LHCN-M2 (cell line): Measurements from ENCODE around the gene AHCTF1. TPM values are rescaled to one million over a fixed set of nuclear protein-coding genes. Genes with fewer than 3 reads are reported as not detected.
"Not testable (repeated sequence)": the region's sequence is repeated elsewhere in the genome, so short reads cannot be mapped to it uniquely, and the experiment has no call there.

Source experiments
- DNase-seq: peaks from one replicate; pipeline ENCODE4 v3.0.0-alpha.2; 2012; ENCODE audit warnings: low read depth
- total RNA-seq: library from RNA; depleted of rRNA; stranded (reverse); fragments of >200 nt; gene quantifications from 2 replicates; pipeline ENCODE4 v1.2.3, GENCODE V29; 2014

AHCTF1 gene
- total RNA-seq, 1 experiment from 2014 or later = 42.8 TPM

DNA sequence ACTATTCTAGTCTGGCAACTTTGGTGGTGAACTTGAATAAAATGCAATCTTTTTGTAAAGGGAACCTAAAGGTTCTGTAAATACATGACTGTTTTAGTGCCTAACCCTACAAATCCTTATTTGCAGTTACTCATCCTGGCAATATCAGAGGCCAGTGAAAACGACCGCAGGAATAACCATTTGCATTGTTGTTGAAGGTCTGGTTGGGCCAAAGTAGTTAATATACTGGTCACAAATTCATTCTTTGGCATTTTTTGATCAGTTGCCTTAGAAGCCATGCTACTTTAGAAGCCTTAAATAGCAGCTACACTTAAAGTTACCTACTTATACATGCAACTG lies 93.7 kb downstream of the AHCTF1 start:
- no peak for DNase-seq

DNA sequence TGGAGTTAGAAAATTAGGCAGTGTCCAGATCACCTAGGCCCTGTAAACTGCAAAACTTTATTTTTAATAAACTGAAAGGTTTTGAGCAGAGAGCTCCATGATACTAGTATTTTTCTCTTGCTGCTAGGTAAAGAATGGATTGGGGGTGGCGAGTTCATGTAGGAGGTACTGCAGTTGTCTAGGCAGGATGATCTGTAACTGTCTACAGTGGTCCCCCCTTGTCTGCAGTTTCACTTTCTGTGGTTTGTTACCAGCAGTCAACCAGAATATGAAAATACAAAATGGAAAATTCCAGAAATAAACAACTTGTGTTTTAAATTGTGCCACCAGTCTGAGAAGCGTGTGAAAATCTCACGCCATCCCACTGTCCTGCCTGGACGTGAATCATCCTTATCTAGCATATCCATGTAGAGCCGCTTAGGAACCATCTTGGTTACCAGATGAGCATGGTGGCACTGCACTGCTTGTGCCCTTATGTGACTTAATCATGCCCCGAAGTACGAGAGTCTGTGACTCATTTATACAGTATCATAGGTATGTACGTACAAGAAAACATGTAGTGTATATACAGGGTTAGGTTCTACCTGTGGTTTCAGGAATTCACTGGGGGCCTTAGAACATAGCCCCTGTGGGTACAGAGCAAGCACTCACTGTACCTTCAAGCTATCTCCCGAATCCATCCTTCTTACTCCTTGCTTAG lies 94.2 kb downstream of the AHCTF1 start:
- DNase-seq = no peak

DNA sequence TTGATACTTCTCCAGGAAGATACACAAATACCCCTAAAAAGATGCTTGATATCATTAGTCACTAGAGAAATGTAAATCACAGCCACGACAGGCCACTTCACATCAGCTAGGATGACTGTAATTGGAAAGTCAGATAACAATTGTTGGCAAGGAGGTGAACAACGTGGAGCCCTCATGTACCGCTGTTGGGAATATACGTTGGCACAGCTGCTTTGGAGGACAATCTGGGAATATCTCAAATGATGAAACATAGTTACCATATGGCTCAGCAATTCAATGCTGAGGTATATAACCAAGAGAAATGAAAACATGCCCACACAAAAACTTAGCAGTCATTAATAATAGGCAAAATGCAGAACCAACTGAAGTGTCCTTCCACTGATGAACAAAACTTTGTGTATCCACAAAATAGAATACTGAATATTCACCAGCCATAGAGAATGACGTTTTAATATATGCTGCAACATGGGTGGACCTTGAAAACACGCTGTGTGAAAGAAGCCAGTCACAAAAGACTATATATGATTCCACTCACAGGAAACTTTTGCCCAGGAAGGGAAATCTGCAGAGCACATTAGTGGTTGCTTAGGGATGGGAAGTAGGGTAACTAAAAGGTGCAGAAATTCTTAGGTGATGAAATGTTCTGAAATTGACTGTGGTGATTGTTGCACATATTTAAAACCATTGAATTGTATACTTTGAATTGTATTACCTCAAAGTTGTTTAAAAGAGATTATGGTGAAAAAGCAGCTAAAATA lies 95.4 kb downstream of the AHCTF1 start:
- DNase-seq = peak; percentile 57

DNA sequence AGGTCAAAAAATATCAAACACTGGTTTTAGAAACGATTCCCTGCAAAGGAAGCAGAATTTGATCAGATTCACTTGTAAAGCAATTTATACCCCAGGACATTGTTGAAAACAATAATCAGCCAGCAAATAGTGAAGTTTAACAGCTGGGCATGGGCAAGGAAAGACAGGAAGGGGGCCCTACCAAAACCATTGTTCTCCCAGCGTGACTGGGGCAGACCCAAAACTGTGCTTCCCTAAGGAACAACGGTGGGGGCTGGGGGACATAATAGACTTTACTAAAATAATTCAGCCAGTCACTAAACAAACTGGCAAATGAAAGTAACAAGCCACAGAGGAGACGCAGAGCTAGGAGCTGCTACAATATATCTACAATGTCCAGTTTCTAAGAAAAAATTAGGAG lies 100.2 kb downstream of the AHCTF1 start:
- no peak for DNase-seq

DNA sequence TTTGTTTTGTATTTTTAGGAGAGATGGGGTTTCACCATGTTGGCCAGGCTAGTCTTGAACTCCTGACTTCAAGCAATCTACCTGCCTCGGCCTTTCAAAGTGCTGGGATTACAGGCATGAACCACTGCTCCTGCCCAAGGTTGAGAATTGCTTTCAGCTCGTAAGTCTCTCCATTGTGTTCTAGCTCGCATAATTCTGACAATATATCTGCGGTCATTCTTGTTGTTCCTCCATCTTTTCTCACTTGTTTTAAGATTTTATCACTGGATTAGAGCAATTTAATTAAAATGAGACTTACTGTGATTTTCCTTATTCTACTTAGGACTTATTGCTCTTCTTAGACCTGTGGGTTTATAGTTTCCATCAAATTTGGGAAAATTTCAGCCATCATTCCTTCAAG lies 102.9 kb downstream of the AHCTF1 start:
- DNase-seq = no peak

DNA sequence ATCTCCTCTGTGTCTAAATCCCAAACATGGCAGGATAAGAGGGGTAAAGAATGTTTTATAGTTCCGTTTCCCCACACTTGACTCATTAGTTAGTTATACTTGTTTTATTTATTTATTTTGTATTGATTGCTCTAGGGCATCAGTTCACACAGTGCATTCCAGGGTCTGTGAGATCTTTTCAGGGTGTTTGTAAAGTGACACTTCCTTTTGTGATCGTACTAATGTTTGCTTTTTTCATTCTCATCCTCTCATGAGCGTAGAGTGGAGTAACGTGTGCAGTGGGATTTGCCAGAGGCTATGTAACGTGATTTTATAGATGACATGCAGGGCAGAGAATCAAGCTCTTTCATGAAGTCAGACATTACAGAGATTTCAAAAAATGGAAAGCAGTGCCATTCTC lies 104.4 kb downstream of the AHCTF1 start:
- no peak for DNase-seq

DNA sequence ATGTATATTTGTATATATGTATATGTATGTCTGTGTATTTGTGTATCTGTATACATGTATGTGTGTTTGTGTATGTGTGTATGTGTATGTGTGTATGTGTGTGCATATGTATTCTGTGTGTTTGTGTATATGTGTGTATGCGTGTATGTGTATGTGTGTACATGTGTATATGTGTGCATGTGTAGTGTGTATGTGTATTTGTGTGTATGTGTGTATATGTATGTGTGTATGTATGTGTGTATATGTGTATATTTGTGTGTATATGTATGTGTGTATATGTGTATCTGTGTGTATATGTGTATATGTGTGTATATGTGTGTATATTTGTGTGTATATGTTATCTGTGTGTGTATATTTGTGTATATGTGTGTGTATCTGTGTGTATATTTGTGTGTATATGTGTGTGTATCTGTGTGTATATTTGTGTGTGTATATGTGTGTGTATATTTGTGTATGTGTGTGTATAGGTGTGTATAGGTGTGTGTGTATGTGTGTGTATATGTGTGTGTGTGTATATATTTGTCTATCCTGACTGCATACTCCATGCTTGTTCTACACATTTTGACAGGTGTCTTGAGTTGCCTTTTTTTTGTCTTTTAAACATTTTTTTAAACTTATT lies 106.1 kb downstream of the AHCTF1 start:
- DNase-seq = no peak

DNA sequence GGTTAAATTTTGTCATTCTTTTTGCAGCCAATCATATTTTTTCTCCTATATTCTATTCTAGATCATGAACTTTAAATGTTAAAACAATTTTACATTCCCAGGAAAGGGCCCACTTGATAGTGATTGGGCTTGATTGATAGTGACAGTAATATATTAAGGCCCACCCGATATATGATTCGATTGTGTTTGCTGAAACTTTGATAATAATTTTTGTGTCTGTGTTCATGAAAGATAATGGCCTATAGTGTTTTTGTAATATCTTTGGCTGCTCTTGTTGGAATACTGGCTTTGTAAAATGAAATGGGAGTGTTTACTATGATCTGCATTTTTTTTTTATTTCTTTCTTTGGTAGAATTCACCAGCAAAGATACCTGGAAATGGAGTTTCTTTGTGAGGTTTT lies 107.2 kb downstream of the AHCTF1 start:
- no peak for DNase-seq

DNA sequence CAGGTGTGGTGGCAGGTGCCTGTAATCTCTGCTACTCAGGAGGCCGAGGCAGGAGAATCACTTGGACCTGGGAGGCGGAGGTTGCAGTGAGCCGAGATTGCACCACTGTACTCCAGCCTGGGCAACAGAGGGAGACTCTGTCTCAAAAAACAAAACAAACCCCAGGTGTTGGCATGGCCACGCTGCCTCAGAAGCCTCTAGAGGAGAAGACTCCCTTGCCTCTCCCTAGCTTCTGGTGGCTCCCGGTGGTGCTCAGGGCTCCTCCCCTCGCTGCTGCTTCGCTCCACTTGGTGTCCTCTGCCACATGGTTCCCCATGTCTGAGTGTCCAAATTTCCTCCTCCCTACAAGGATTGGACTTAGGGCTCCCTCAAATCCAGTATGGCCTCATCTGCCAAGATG lies 109.6 kb downstream of the AHCTF1 start:
- DNase-seq = not testable (repeated sequence)

DNA sequence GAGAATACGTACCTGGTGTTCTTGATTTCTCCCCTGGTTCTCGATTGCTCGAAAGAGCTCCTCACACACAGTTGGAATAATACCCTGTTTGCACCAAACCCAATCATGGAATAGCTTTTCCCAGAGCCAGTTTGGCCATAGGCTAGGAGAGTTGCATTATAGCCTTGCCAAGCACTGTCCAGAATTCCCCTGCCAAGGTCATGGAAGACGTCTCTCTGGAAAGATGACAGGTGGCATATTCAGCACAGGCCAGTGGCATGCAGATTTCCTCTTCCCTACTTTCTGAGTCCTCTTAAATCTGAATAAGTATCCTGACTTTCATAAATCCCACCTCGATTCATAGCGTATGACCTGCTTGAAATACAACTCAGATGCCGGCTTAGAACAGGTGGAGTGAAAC lies 111.1 kb downstream of the AHCTF1 start:
- DNase-seq = no peak

DNA sequence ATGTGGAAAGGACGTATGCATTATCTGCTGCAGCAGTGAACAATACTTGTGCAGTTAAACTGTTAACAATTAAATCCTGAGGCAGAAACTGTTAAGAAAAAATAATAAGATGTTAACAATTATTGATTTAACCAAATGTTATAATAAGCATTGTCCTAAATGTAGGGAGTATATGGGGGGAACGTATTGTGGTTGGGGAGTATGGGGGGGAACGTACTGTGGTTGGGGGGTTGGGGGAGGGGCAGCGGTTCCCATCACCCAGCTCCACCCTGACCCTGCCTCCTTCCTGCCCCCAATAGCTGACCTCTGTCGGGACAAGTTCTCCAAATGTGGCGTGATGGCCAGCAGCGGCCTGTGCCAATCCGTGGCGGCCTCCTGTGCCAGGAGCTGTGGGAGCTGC lies 114.0 kb downstream of the AHCTF1 start:
- not testable (repeated sequence) for DNase-seq

DNA sequence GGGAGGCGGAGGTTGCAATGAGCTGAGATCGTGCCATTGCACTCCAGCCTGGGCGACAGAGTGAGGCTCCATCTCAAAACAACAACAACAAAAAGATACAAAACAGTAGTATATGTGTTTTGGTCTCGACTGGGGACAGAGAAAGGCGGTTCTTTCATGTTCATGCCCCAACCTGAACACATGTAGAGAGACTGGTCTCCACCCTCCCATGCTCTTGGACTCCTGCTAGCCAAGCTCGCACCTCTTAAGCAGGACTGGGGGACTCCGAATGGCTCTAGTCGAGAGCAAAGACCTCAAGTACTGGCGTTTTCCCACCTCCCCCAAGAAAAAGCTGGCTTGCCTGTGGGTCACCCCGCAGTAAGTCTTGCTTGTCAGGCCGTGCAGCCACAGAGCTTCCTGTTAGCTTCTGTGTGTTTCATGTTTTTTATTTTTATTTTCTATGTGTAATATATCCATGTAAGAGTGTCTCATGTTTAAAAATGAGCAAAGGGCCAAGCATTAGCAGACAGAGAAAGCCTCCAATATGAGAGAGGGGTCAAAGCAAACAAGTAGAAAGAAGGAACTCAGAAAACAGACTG lies 116.0 kb downstream of the AHCTF1 start:
- no peak for DNase-seq

DNA sequence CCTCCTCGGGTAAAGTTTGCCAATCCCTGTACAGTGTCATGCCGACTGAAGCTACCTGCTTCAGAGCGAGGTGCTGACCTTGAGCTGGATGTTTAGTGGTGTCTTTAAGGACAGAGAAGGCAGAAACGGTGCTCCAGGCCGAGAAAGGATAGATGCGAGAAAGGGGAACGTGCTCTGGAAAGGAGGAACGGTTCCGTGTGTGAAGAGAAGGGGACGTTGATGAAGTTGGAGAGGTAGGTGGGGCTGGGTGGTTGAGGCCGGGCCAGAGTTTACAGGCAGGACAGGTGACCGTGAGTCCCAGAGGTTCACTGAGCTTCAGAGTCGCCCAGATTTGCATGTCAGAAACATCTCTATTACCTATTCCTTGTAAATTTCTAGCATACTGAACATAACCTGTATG lies 116.9 kb downstream of the AHCTF1 start:
- DNase-seq = no peak

DNA sequence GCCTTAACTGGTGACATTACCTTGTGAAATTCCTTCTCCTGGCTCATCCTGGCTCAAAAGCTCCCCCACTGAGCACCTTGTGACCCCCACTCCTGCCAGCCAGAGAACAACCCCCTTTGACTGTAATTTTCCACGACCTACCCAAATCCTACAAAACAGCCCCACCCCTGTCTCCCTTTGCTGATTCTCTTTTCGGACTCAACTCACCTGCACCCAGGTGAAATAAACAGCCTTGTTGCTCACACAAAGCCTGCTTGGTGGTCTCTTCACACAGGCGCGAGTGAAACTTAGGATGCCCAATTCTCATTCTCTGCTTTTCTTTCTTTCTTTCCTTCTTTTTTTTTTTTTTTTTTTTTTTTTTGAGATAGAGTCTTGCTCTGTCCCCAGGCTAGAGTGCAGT lies 118.4 kb downstream of the AHCTF1 start:
- DNase-seq = not testable (repeated sequence)

DNA sequence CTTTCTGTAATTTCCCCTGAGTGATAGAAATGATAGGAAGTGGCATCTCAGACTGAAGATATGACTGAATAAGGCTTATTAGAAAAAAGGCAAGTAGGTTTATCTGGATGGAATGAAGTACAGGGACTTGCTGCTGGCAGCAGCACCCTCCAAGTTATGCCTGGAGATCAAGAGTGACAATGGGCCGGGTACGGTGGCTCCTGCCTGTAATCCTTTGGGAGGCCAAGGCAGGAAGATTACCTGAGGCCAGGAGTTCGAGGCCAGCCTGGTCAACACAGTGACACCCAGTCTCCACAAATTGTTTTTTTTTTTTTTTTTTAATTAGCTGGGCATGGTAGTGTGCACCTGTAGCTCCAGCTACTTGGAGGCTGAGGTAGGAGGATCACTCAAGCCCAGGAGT lies 119.8 kb downstream of the AHCTF1 start:
- no peak for DNase-seq

DNA sequence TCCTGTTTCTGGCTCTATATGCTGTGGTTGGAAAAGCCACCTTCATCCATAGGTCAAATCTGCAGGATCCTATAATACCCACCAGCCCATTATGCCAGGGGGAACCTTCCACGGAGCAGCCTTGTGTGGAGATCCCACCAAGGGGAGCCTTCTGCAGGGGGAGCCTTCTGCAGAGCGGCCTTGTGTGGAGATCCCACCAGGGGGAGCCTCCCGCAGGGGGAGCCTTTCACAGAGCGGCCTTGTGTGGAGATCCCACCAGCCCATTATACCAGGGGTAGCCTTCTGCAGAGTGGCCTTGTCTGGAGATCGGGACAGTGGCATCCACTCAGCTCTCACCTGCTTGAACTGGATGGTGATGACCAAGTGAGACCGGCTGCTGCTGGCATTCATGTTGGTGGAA lies 122.3 kb downstream of the AHCTF1 start:
- DNase-seq = no peak

DNA sequence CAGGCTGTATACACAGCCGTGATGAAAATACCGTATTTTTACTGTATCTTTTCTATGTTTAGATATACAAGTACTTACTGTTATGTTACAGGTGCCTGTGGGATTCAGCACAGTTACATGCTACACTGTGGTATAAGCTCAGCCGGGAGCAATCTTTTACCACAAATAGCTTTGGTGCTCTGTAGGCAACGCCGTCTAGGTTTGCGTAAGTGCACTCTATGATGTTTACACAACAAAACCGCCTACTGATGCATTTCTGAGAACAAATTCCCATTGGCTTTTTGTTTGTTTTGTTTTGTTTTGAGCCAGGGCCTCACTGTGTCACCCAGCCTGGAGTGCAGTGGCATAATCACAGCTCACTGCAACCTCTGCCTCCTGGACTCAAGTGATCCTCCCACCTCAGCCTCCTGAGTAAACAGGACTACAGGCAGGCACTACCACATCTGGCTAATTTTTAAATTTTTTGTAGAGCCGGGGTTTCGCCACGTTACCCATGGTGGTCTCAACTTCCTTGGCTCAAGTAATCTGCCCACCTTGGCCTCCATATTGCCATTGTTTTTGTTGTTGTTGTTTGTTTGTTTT lies 126.5 kb downstream of the AHCTF1 start:
- no peak for DNase-seq

DNA sequence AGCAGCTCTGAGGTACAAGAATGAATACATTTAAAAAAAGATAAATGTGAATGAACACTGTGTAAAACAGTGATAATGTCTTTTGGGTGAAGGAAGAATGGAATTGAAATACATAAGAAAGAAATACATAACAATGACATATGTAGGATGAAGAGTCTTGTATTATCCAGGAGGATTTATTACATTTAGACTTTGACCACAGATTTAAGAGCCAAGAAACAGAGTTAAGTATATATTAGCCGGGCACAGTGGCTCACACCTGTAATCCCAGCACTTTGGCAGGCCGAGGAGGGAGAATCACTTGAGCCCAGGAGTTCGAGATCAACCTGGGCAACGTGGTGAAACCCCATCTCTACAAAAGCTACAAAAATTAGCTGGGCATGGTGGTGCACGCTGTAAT lies 127.9 kb downstream of the AHCTF1 start:
- no peak for DNase-seq

DNA sequence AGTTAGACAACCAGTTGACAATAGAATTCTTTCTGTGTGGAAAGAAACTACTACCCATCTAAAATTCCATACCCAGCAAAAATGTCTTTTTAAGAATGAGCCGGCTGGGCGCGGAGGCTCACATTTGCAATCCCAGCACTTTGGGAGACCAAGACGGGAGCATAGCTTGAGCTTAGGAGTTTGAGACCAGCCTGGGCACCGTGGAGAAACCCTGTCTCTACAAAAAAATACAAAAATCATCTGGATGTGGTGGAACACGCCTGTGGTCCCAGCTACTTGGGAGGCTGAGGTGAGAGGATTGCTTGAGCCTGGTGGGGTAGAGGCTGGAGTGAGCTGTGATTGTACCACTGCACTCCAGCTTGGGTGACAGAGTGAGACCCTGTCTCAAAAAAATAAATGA lies 128.4 kb downstream of the AHCTF1 start:
- DNase-seq = no peak

DNA sequence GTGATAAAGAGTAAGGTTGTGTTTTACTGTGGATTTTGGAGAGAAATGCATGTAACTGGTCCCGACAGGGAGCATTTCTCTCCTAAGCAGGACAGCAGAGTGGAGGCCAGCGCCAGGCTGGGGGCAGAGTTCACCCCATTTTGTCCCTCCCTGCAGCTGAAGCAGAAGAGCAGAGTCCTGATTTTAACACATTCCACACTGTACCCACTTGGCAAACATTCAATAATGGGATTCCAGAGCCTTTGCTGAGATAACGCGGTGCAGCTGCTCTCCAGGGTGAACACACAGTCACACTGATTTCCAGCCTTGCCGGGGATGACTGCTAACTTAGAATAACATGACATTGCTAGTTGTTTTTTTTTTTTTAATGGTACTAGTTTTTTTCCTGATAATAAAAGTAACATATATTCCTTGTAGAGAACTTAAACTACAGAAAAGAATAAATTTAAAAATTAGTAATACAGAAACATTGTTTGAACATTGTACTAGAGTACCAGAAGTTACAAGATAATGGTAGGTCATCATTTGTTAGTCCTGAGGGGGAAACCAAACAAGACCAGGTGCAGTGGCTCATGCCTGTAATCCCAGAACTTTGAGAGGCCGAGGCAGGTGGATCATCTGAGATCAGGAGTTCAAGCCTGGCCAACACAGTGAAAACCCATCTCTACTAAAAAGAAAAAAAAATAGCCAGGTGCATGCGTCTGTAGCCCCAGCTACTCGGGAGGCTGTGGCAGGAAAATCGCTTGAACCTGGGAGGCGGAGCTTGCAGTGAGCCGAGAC lies 130.3 kb downstream of the AHCTF1 start:
- DNase-seq = peak; percentile 72

DNA sequence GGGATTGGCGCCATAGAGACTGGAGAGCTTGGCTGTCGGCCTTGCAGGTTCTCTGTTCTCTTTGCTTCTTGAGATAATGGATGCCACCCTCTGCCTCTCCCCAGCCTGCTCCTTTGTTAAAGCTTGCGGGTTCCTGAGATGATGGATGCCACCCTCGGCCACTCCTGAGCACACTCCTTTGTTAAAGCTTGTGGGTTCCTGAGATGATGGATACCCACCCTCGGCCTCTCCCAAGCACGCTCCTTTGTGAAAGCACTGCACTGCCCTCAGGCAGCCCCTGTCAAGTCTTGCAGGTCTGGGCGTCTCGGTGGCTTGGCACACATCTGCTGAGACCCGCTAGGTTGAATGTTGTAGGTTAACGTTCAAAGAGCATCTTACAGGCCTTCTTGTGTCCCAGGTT lies 131.0 kb downstream of the AHCTF1 start:
- no peak for DNase-seq

DNA sequence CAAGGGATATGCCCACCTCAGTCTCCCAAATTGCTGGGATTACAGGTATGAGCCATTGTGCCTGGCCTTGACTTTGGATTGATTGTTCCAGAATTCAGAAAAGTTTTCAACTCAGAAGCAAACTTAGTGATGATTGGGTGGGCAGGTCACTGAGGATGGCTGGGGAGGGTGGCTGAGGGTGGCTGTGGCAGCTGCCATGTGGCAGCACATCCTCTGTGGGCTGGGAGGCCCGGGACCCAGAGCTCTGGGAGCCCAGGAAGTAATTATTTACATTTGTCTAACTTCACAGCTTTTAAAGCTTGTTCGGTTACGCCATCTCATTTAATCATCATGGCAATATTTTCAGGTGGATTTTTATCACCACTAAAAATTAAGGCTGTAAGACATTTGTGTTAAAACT lies 131.4 kb downstream of the AHCTF1 start:
- no peak for DNase-seq
